H1 (cell line): Measurements from ENCODE around the gene TBCD. TPM values are rescaled to one million over a fixed set of nuclear protein-coding genes. Genes with fewer than 3 reads are reported as not detected.

Experiments
- CTCF ChIA-PET: fragments of 300-600 bp; sonication (Branson Sonifier 250); formaldehyde crosslinking; loops from one replicate; lab custom pipeline; 2021; ENCODE audit not compliant: partially characterized antibody; lab: Charles Lee
- POLR2A ChIA-PET: fragments of 300-600 bp; sonication (Branson Sonifier 250); formaldehyde crosslinking; loops from one replicate; lab custom pipeline; 2021; ENCODE audit warnings: inconsistent platforms; ENCODE audit not compliant: partially characterized antibody; lab: Charles Lee
- DNase-seq, 2 experiments: peaks; one replicate each; pipeline versions ENCODE4 v3.0.0 to v3.0.0-alpha.2; 2010 to 2022; ENCODE audit warnings: low spot score in 2 of 2, low read depth in 1 of 2, mixed read lengths in 1 of 2
- FAIRE-seq: peaks from 2 replicates; lab custom pipeline; 2011; peaks lifted over from hg19 to GRCh38; lab: Jason Lieb, UNC
- H2AFZ ChIP-seq: 2 replicates; pipeline ENCODE4 v1.8.1; 2012; ENCODE audit warnings: low read length, inconsistent platforms
- H2AK5ac ChIP-seq: 2 replicates; pipeline ENCODE4 v1.6.1; 2013; ENCODE audit warnings: low read depth, low read length
- H2BK120ac ChIP-seq: replicated peaks from 2 replicates; pipeline ENCODE3; 2013; ENCODE audit warnings: low read depth, low read length, inconsistent platforms
- H2BK12ac ChIP-seq: 2 replicates; pipeline ENCODE4 v1.6.1; 2013; ENCODE audit warnings: low read depth, low read length
- H2BK15ac ChIP-seq: 2 replicates; pipeline ENCODE4 v1.6.1; 2013; ENCODE audit warnings: low read length
- H2BK20ac ChIP-seq: 2 replicates; pipeline ENCODE4 v1.6.1; 2013; ENCODE audit warnings: low read length
- H2BK5ac ChIP-seq: 2 replicates; pipeline ENCODE4 v1.6.1; 2013; ENCODE audit warnings: low read depth, low read length
- H3K14ac ChIP-seq: 2 replicates; pipeline ENCODE4 v1.6.1; 2013; ENCODE audit warnings: inconsistent platforms; ENCODE audit not compliant: insufficient read length
- H3K18ac ChIP-seq: 2 replicates; pipeline ENCODE4 v1.6.1; 2013; ENCODE audit warnings: low read length; ENCODE audit errors: extremely low read depth
- H3K23ac ChIP-seq: 2 replicates; pipeline ENCODE4 v1.6.1; 2013; ENCODE audit warnings: inconsistent platforms; ENCODE audit not compliant: insufficient read length
- H3K23me2 ChIP-seq: 2 replicates; pipeline ENCODE4 v1.6.1; 2013; ENCODE audit warnings: low read depth, low read length
- H3K27ac ChIP-seq: 2 replicates; pipeline ENCODE4 v1.6.1; 2011; ENCODE audit warnings: low read depth, low read length, inconsistent platforms
- H3K27me3 ChIP-seq, 4 experiments: replicated peaks in 1 of 4; 1 replicate in 1 of 4; 2 replicates in 3 of 4; pipeline versions ENCODE4 v1.6.1 to v1.8.1; 2011 to 2013; ENCODE audit warnings: low read length in 3 of 4, mild to moderate bottlenecking in 3 of 4, inconsistent platforms in 2 of 4, mixed read lengths in 2 of 4, moderate library complexity in 1 of 4; ENCODE audit not compliant: control insufficient read depth in 3 of 4, insufficient read depth in 3 of 4; ENCODE audit errors: extremely low read depth in 1 of 4
- H3K36me3 ChIP-seq, 4 experiments: 2 replicates each; pipeline versions ENCODE4 v1.6.1 to v1.8.1; 2011 to 2013; ENCODE audit warnings: mild to moderate bottlenecking in 4 of 4, low read length in 3 of 4, moderate library complexity in 2 of 4, control low read depth in 1 of 4, inconsistent platforms in 1 of 4; ENCODE audit not compliant: insufficient read depth in 4 of 4, control insufficient read depth in 2 of 4
- H3K4ac ChIP-seq: replicated peaks from 2 replicates; pipeline ENCODE3; 2013; ENCODE audit warnings: low read length, low read depth, mixed read lengths, inconsistent platforms; ENCODE audit not compliant: insufficient read length
- H3K4me1 ChIP-seq, 4 experiments: replicated peaks in 1 of 4; 1 replicate in 1 of 4; 2 replicates in 3 of 4; pipeline versions ENCODE4 v1.6.1 to v1.8.1; 2011 to 2013; ENCODE audit warnings: low read length in 3 of 4, inconsistent platforms in 2 of 4, mixed read lengths in 1 of 4; ENCODE audit not compliant: insufficient read depth in 4 of 4, control insufficient read depth in 3 of 4
- H3K4me2 ChIP-seq, 2 experiments: 2 replicates each; pipeline versions ENCODE4 v1.6.1 to v1.8.1; 2011 to 2013; ENCODE audit warnings: low read depth in 2 of 2, low read length in 2 of 2, control low read depth in 1 of 2, inconsistent platforms in 1 of 2, mild to moderate bottlenecking in 1 of 2; ENCODE audit not compliant: insufficient read depth in 1 of 2
- H3K4me3 ChIP-seq, 4 experiments: fragments of 200-600, 300-600 bp in 1 of 4; sonication (generic), shearing (Covaris generic), sonication (Bioruptor Twin) in 1 of 4; 2 replicates each; pipeline versions ENCODE4 v1.5.1 to v1.8.1; 2011 to 2016; ENCODE audit warnings: low read length in 4 of 4, low read depth in 3 of 4, control low read depth in 2 of 4, inconsistent platforms in 2 of 4, mild to moderate bottlenecking in 2 of 4, mixed read lengths in 1 of 4, moderate library complexity in 1 of 4; ENCODE audit not compliant: insufficient read depth in 2 of 4; ENCODE audit errors: extremely low read depth in 1 of 4
- H3K56ac ChIP-seq: replicated peaks from 2 replicates; pipeline ENCODE3; 2013; ENCODE audit warnings: low read depth, mild to moderate bottlenecking, mixed read lengths, low read length, inconsistent platforms; ENCODE audit not compliant: insufficient read length
- H3K79me1 ChIP-seq: 2 replicates; pipeline ENCODE4 v1.6.1; 2013; ENCODE audit warnings: low read depth, low read length, control low read depth
- H3K79me2 ChIP-seq, 2 experiments: 2 replicates each; pipeline versions ENCODE4 v1.6.1 to v1.8.1; 2012 to 2013; ENCODE audit warnings: low read length in 2 of 2, mild to moderate bottlenecking in 2 of 2, inconsistent platforms in 1 of 2; ENCODE audit not compliant: insufficient read depth in 2 of 2, control insufficient read depth in 1 of 2
- H3K9ac ChIP-seq, 4 experiments: replicated peaks in 1 of 4; 1 replicate in 1 of 4; 2 replicates in 3 of 4; pipeline versions ENCODE4 v1.6.1 to v1.8.1; 2011 to 2013; ENCODE audit warnings: low read depth in 3 of 4, low read length in 3 of 4, control low read depth in 2 of 4, mild to moderate bottlenecking in 2 of 4, moderate library complexity in 2 of 4, inconsistent platforms in 1 of 4; ENCODE audit errors: extremely low read depth in 1 of 4
- H3K9me3 ChIP-seq, 2 experiments: 2 replicates each; pipeline versions ENCODE4 v1.6.1 to v1.8.1; 2012 to 2013; ENCODE audit warnings: mild to moderate bottlenecking in 2 of 2, moderate library complexity in 2 of 2, control low read depth in 1 of 2, inconsistent platforms in 1 of 2, low read depth in 1 of 2, low read length in 1 of 2, mixed read lengths in 1 of 2; ENCODE audit not compliant: insufficient read depth in 2 of 2
- H4K20me1 ChIP-seq, 2 experiments: replicated peaks in 1 of 2; 2 replicates each; pipeline versions ENCODE3 to v1.8.1; 2011 to 2013; ENCODE audit warnings: inconsistent platforms in 2 of 2, low read length in 2 of 2, mild to moderate bottlenecking in 1 of 2; ENCODE audit not compliant: insufficient read depth in 2 of 2, control insufficient read depth in 1 of 2
- H4K5ac ChIP-seq: 2 replicates; pipeline ENCODE4 v1.6.1; 2013; ENCODE audit warnings: low read length, low read depth, mixed read lengths, inconsistent platforms; ENCODE audit not compliant: insufficient read length
- H4K8ac ChIP-seq: 2 replicates; pipeline ENCODE4 v1.8.0; 2013; ENCODE audit warnings: mild to moderate bottlenecking, moderate library complexity, low read length, inconsistent platforms; ENCODE audit not compliant: insufficient read depth; ENCODE audit errors: extremely low read depth
- H4K91ac ChIP-seq: replicated peaks from 2 replicates; pipeline ENCODE3; 2013; ENCODE audit warnings: low read length, mixed read lengths, inconsistent platforms; ENCODE audit not compliant: insufficient read length
- BCL11A ChIP-seq, 2 experiments: IDR thresholded peaks; one replicate each; pipeline ENCODE4 v1.6.1; 2011; ENCODE audit warnings: low read depth in 2 of 2, low read length in 2 of 2, mild to moderate bottlenecking in 2 of 2
- EP300 ChIP-seq, 2 experiments: IDR thresholded peaks; 1 replicate in 1 of 2; 2 replicates in 1 of 2; pipeline ENCODE4 v1.6.1; 2011 to 2012; ENCODE audit warnings: low read depth in 2 of 2, low read length in 2 of 2, mild to moderate bottlenecking in 2 of 2, borderline replicate concordance in 1 of 2, inconsistent platforms in 1 of 2, moderate library complexity in 1 of 2
- FOSL1 ChIP-seq: IDR thresholded peaks from 2 replicates; pipeline ENCODE4 v1.6.1; 2011; ENCODE audit warnings: mild to moderate bottlenecking, low read depth, low read length, moderate library complexity; ENCODE audit not compliant: insufficient read depth
- JUND ChIP-seq: IDR thresholded peaks from 2 replicates; pipeline ENCODE4 v1.6.1; 2011; ENCODE audit warnings: mild to moderate bottlenecking, improper control_type of control experiment, low read length
- KDM5A ChIP-seq: fragments of 200-600 bp; IDR thresholded peaks from 2 replicates; pipeline ENCODE4 v1.7.1; 2012; ENCODE audit warnings: mild to moderate bottlenecking, low read length, inconsistent platforms, mixed read lengths
- NANOG ChIP-seq: IDR thresholded peaks from 2 replicates; pipeline ENCODE4 v1.6.1; 2011; ENCODE audit warnings: low read length, low read depth, mild to moderate bottlenecking, inconsistent platforms; ENCODE audit not compliant: insufficient read depth, poor library complexity, severe bottlenecking
- POU5F1 ChIP-seq: IDR thresholded peaks from 2 replicates; pipeline ENCODE4 v1.6.1; 2011; ENCODE audit warnings: low read depth, mild to moderate bottlenecking, low read length, moderate library complexity
- SRF ChIP-seq: IDR thresholded peaks from 2 replicates; pipeline ENCODE4 v1.6.1; 2011; ENCODE audit warnings: mild to moderate bottlenecking, low read depth, low read length, moderate library complexity
- TAF7 ChIP-seq: optimal IDR thresholded peaks from 2 replicates; pipeline ENCODE3; 2011; ENCODE audit warnings: low read depth, mild to moderate bottlenecking, inconsistent platforms, low read length, moderate library complexity, borderline replicate concordance
- TCF12 ChIP-seq: IDR thresholded peaks from 2 replicates; pipeline ENCODE4 v1.6.1; 2011; ENCODE audit warnings: low read depth, mild to moderate bottlenecking, low read length
- ZNF274 ChIP-seq: IDR thresholded peaks from 2 replicates; pipeline ENCODE4 v1.7.0; 2012; ENCODE audit warnings: low read length, borderline replicate concordance; ENCODE audit errors: extremely low read depth
- whole genome bisulfite sequencing, 2 experiments: shearing (Covaris generic) in 1 of 2; methylation state at CpG; one replicate each; pipeline versions ENCODE4 v1.1.6 to v1.1.7; 2013 to 2015; ENCODE audit warnings: low lambda C conversion rate in 2 of 2, mixed read lengths in 2 of 2, inconsistent platforms in 1 of 2, low coverage in 1 of 2, missing lambda C conversion rate in 1 of 2; ENCODE audit not compliant: insufficient replicate concordance in 2 of 2, insufficient coverage in 1 of 2, insufficient read length in 1 of 2; ENCODE audit errors: extremely low coverage in 1 of 2, missing lambda C conversion rate in 1 of 2; 5-methylcytosine and 5-hydroxymethylcytosine counted together
- polyA plus RNA-seq, 7 experiments: library from polyadenylated mRNA; depleted of rRNA in 3 of 7; stranded (reverse) in 5 of 7; unstranded in 2 of 7; fragments of >200 nt in 5 of 7; fragments of 200-250 nt in 2 of 7; gene quantifications; 1 replicate in 5 of 7; 2 replicates in 1 of 7; 4 replicates in 1 of 7; pipeline versions ENCODE4 v1.2.1 to v1.2.3, GENCODE V29; 2011 to 2013; ENCODE audit warnings: missing spikeins in 2 of 7, mixed read lengths in 2 of 7
- total RNA-seq: library from RNA; stranded (reverse); fragmentation: NEBNext Ultra II Directional; extraction: Animal tissue kit (Norgen Biotek cat#: 25700); gene quantifications from 2 replicates; pipeline ENCODE4 v1.2.1, GENCODE V29; 2021
- TF ChIP-seq, protein P1 (sequence below): IDR thresholded peaks from 2 replicates; pipeline ENCODE4 v1.6.1; 2011; ENCODE audit warnings: low read length, improper control_type of control experiment

Gene TBCD
- total and polyA plus RNA-seq, 2 of the 8 experiments (the other 6 are each of a cell fraction or from before 2014, with no cell fraction given): 118 to 162 TPM

DNA sequence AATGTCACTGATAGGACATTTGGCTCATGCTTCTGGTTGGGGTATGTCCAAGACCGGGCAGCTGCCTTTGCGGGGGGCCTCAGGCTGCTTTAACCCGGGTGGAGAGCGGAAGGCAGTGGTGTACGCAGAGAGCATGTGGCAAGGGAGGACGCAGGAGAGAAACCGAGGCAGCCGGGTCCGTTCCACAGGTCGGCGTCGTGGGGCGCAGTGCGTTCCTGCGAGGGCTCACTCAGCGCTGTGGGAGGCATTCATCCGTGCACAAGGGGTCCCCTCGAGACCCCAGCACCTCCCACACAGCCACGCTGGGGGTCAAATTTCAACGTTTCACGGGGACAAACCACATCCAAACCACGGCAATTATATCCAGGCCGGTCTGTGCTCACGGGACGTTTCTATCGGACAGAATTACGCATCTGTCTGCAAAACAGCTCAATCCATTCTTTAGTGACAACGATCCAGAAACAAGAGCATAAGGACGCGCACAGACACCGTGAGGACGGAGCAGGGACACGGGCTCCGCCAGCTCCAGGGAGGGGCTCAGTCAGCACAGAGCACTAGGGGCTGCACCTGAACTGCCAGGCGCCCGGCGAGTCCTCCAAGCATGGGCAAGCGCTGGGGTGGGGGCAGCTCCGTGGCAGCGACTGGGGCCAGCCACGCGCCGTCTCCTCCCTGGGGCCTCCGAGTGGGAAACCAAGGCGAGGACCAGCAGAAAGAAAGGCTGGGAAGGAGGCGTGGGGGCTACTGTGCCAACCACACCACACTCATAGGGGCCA lies 219.1 kb downstream of the TBCD start:
- Histone ChIP-seq H4K8ac (no peak overlapping the region), H2BK5ac (no peak overlapping the region), H3K4me1 (no peaks in the 10 kb centered on the region), H3K79me2 (no peaks in the 10 kb centered on the region), H2BK20ac (no peak overlapping the region), H3K9me3 (peaks cover 0 to 44% of the 10 kb centered on the region in 2 experiments; a peak in 3 of 4 replicates), H3K4ac (no peak overlapping the region), H4K5ac (no peak overlapping the region), H3K27ac (no peak overlapping the region), H2BK120ac (no peak overlapping the region), H3K36me3 (no peaks in the 10 kb centered on the region), H3K4me3 (no peak overlapping the region), H2BK15ac (no peak overlapping the region), H4K20me1 (no peaks in the 10 kb centered on the region), H3K23ac (no peak overlapping the region), H3K14ac (no peak overlapping the region), H4K91ac (no peak overlapping the region), H3K56ac (no peak overlapping the region), H3K79me1 (no peaks in the 10 kb centered on the region), H2AFZ (no peak overlapping the region), H3K4me2 (no peak overlapping the region), H3K18ac (no peak overlapping the region), H3K27me3 (no peaks in the 10 kb centered on the region), H3K23me2 (no peaks in the 10 kb centered on the region), H2AK5ac (no peak overlapping the region), H2BK12ac (no peak overlapping the region), H3K9ac (no peak overlapping the region)
- CTCF ChIA-PET: no interaction called here
- FAIRE-seq (no peak), DNase-seq (no peak)
- POLR2A ChIA-PET: no interaction called here
- 89% methylated on average over 34 of the region's 46 CpGs; no CpG with 5 or more reads in 1 of the 2 experiments for WGBS, 2 experiments
- no peak for TF ChIP-seq KDM5A
- TF ChIP-seq POU5F1: no peak
- no peak for TF ChIP-seq JUND
- TF ChIP-seq, protein P1, sequence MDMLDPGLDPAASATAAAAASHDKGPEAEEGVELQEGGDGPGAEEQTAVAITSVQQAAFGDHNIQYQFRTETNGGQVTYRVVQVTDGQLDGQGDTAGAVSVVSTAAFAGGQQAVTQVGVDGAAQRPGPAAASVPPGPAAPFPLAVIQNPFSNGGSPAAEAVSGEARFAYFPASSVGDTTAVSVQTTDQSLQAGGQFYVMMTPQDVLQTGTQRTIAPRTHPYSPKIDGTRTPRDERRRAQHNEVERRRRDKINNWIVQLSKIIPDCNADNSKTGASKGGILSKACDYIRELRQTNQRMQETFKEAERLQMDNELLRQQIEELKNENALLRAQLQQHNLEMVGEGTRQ: no peak
- no peak for TF ChIP-seq BCL11A (IDR thresholded peaks at IDR 0.05; ENCODE audit: low read depth in 2 of 2, low read length in 2 of 2)
- no peak for TF ChIP-seq NANOG
- no peak for TF ChIP-seq ZNF274
- TF ChIP-seq TAF7: no peak
- TF ChIP-seq EP300 (IDR thresholded peaks at IDR 0.05; ENCODE audit: borderline replicate concordance in 1 of 2, low read depth in 2 of 2, low read length in 2 of 2): no peak
- TF ChIP-seq TCF12: no peak
- TF ChIP-seq SRF: no peak
- TF ChIP-seq FOSL1: no peak
